Measurements from ENCODE around the gene PCSK5. TPM values are rescaled to one million over a fixed set of nuclear protein-coding genes. Genes with fewer than 3 reads are reported as not detected.

The PCSK5 gene
- polyA plus RNA-seq, 3 donors = 4.8 to 13.0 (median 7.1) TPM

DNA sequence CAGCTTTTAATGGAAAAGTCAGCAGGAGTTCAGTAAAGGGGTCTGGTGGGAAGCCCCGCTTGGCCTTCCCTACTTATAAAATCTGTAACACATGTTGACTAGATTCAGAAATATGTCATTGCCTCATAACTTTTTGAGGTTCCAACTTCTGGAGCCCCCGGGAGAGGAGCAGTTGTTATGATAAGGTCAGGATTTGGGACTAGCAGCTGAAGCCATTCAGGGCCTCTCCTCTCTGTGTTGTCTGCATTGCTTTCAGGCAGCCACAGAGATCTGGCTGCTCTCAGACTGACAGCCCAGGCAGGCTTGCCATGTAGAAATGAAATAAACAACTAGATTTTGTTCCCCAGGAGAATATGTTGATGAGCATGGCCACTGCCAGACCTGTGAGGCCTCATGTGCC, 336.7 kb downstream of the PCSK5 start:
- Mint-ChIP-seq H3K4me1 (no peaks in the 10 kb centered on the region), H3K9me3 (peaks cover 0 to 1% (median 0%) of the 10 kb centered on the region in 7 donors), H3K4me3 (no peak overlapping the region), H3K27ac (no peak overlapping the region), H3K27me3 (ENCODE audit: low read depth in 3 of 3) (peaks cover 0 to 7% (median 6%) of the 10 kb centered on the region in 3 donors), H3K36me3 (no peaks in the 10 kb centered on the region)
- no peaks in the 10 kb centered on the region for H3K79me2 ChIP-seq (ENCODE audit: insufficient read depth, low read length)
- no peak overlapping the region for H3K4me2 ChIP-seq (replicated peaks; ENCODE audit: extremely low read depth, low read length, poor library complexity, severe bottlenecking)
- WGBS (ENCODE audit: insufficient coverage) = 100% methylated on average over 1 of the region's 2 CpGs
- H3K9ac ChIP-seq (ENCODE audit: insufficient read depth, low read length, poor library complexity, severe bottlenecking) = no peak overlapping the region
- no peak for TF ChIP-seq CTCF (IDR thresholded peaks at IDR 0.05)
- H3K36me3 ChIP-seq (replicated peaks in 1 of 2; ENCODE audit: control insufficient read depth in 1 of 2, insufficient read depth in 2 of 2, low read length in 2 of 2) = no peaks in the 10 kb centered on the region
- intact Hi-C loops (cut with micrococcal nuclease) = no loop called here
- H4K20me1 ChIP-seq (ENCODE audit: insufficient read depth, low read length) = no peaks in the 10 kb centered on the region
- H3K4me1 ChIP-seq (ENCODE audit: control insufficient read depth in 1 of 2, insufficient read depth in 2 of 2, low read length in 2 of 2) = no peaks in the 10 kb centered on the region
- no peaks in the 10 kb centered on the region for H3K9me3 ChIP-seq (replicated peaks in 1 of 2; ENCODE audit: control insufficient read depth in 1 of 2, insufficient read depth in 1 of 2, low read length in 2 of 2)
- H3K27ac ChIP-seq (ENCODE audit: low read depth in 1 of 2, low read length in 2 of 2) = no peak overlapping the region
- H2AFZ ChIP-seq (ENCODE audit: insufficient read depth, low read depth, low read length, poor library complexity, severe bottlenecking) = no peak overlapping the region
- no peak for DNase-seq
- H3K27me3 ChIP-seq (ENCODE audit: control insufficient read depth in 2 of 2, insufficient read depth in 2 of 2, low read length in 2 of 2) = no peaks in the 10 kb centered on the region
- no peak overlapping the region for H3K4me3 ChIP-seq (replicated peaks in 1 of 3; ENCODE audit: low read depth in 2 of 3, low read length in 3 of 3)

DNA sequence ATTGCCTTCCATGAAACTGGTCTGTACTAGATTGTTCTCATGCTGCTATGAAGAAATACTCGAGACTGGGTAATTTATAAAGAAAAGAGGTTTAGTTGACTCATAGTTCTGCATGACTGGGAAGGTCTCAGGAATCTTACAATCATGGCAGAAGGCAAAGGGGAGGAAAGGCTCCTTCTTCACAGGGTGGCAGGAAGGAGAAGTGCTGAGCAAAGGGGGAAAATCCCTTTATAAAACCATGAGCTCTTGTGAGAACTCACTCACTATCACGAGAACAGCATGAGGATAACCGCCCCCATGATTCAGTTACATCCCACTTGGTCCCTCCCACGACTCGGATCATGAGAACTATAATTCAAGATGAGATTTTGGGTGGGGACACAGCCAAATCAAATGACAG, 340.5 kb downstream of the PCSK5 start:
- Histone ChIP-seq H3K4me2 (replicated peaks; ENCODE audit: extremely low read depth, low read length, poor library complexity, severe bottlenecking) (no peak overlapping the region), H3K4me1 (ENCODE audit: control insufficient read depth in 1 of 2, insufficient read depth in 2 of 2, low read length in 2 of 2) (no peaks in the 10 kb centered on the region), H3K36me3 (replicated peaks in 1 of 2; ENCODE audit: control insufficient read depth in 1 of 2, insufficient read depth in 2 of 2, low read length in 2 of 2) (no peaks in the 10 kb centered on the region), H4K20me1 (ENCODE audit: insufficient read depth, low read length) (no peaks in the 10 kb centered on the region), H3K79me2 (ENCODE audit: insufficient read depth, low read length) (no peaks in the 10 kb centered on the region), H3K27me3 (ENCODE audit: control insufficient read depth in 2 of 2, insufficient read depth in 2 of 2, low read length in 2 of 2) (no peaks in the 10 kb centered on the region), H3K9me3 (replicated peaks in 1 of 2; ENCODE audit: control insufficient read depth in 1 of 2, insufficient read depth in 1 of 2, low read length in 2 of 2) (no peaks in the 10 kb centered on the region), H3K9ac (ENCODE audit: insufficient read depth, low read length, poor library complexity, severe bottlenecking) (no peak overlapping the region), H3K4me3 (replicated peaks in 1 of 3; ENCODE audit: low read depth in 2 of 3, low read length in 3 of 3) (no peak overlapping the region), H2AFZ (ENCODE audit: insufficient read depth, low read depth, low read length, poor library complexity, severe bottlenecking) (no peak overlapping the region), H3K27ac (ENCODE audit: low read depth in 1 of 2, low read length in 2 of 2) (no peak overlapping the region)
- peak in 1 of 3 donors; percentile 5 for DNase-seq
- Mint-ChIP-seq H3K4me1 (no peaks in the 10 kb centered on the region), H3K27ac (no peak overlapping the region), H3K4me3 (no peak overlapping the region), H3K36me3 (no peaks in the 10 kb centered on the region), H3K9me3 (peaks cover 0 to 2% (median 0%) of the 10 kb centered on the region in 7 donors), H3K27me3 (ENCODE audit: low read depth in 3 of 3) (peaks cover 0 to 4% (median 1%) of the 10 kb centered on the region in 3 donors)
- intact Hi-C loops (cut with micrococcal nuclease) = no loop called here
- WGBS (ENCODE audit: insufficient coverage) = no CpG with 5 or more reads among the region's 5 CpGs
- no peak for TF ChIP-seq CTCF (IDR thresholded peaks at IDR 0.05)
